ENCODE results near the gene ATP2B2.

The ATP2B2 gene

GRCh38 chr3:10450494-10451440, 54.6 kb downstream of the ATP2B2 start:
- no peak for DNase-seq (ENCODE audit: low read depth, low spot score)

- no peak for DNase-seq (ENCODE audit: low read depth, low spot score)
Observed at GRCh38 chr3:10449436-10449835, 56.0 kb downstream of the ATP2B2 start.

GRCh38 chr3:10448544-10448943, 56.8 kb downstream of the ATP2B2 start:
- DNase-seq (ENCODE audit: low read depth, low spot score): no peak

- DNase-seq (ENCODE audit: low read depth, low spot score): no peak
Observed at GRCh38 chr3:10447527-10448260, 57.7 kb downstream of the ATP2B2 start.

- DNase-seq (ENCODE audit: low read depth, low spot score): no peak
Observed at GRCh38 chr3:10447110-10447509, 58.3 kb downstream of the ATP2B2 start.

- DNase-seq (ENCODE audit: low read depth, low spot score): no peak
Observed at GRCh38 chr3:10445561-10446175, 59.7 kb downstream of the ATP2B2 start.

GRCh38 chr3:10444511-10444910, 60.9 kb downstream of the ATP2B2 start:
- no peak for DNase-seq (ENCODE audit: low read depth, low spot score)

GRCh38 chr3:10444110-10444429, 61.3 kb downstream of the ATP2B2 start:
- no peak for DNase-seq (ENCODE audit: low read depth, low spot score)

GRCh38 chr3:10443272-10444109, 61.9 kb downstream of the ATP2B2 start:
- DNase-seq (ENCODE audit: low read depth, low spot score): no peak

GRCh38 chr3:10442151-10442795, 63.1 kb downstream of the ATP2B2 start:
- no peak for DNase-seq (ENCODE audit: low read depth, low spot score)

- no peak for DNase-seq (ENCODE audit: low read depth, low spot score)
Observed at GRCh38 chr3:10440684-10441083, 64.7 kb downstream of the ATP2B2 start.

GRCh38 chr3:10438902-10439610, 66.3 kb downstream of the ATP2B2 start:
- no peak for DNase-seq (ENCODE audit: low read depth, low spot score)

GRCh38 chr3:10437995-10438901, 67.1 kb downstream of the ATP2B2 start:
- DNase-seq (ENCODE audit: low read depth, low spot score): no peak

GRCh38 chr3:10437272-10437994, 68.0 kb downstream of the ATP2B2 start:
- peak; percentile 45 for DNase-seq (ENCODE audit: low read depth, low spot score)

- no peak for DNase-seq (ENCODE audit: low read depth, low spot score)
Observed at GRCh38 chr3:10435850-10436249, 69.5 kb downstream of the ATP2B2 start.

- no peak for DNase-seq (ENCODE audit: low read depth, low spot score)
Observed at GRCh38 chr3:10434938-10435336, 70.4 kb downstream of the ATP2B2 start.

GRCh38 chr3:10434144-10434937, 71.0 kb downstream of the ATP2B2 start:
- no peak for DNase-seq (ENCODE audit: low read depth, low spot score)

- DNase-seq (ENCODE audit: low read depth, low spot score): no peak
Observed at GRCh38 chr3:10432931-10433330, 72.5 kb downstream of the ATP2B2 start.

All from activated CD4-positive, CD25-positive, alpha-beta regulatory T cell treated with anti-CD3 and anti-CD28 coated beads, Interleukin-2, amount 50 U/mL, for 16 hours (primary cell).